Mesodermal cell (in vitro differentiated cells): ENCODE data around the gene FARSB.

Experiments used
- H3K27ac ChIP-seq: 2 replicates; pipeline ENCODE4 v1.7.0; 2013; ENCODE audit warnings: mild to moderate bottlenecking, low read depth, low read length, moderate library complexity; ENCODE audit not compliant: severe bottlenecking
- H3K36me3 ChIP-seq: 2 replicates; pipeline ENCODE4 v1.7.1; 2013; ENCODE audit warnings: mild to moderate bottlenecking, low read length, moderate library complexity; ENCODE audit not compliant: control insufficient read depth, insufficient read depth
- H3K4me1 ChIP-seq: one replicate; pipeline ENCODE4 v1.7.1; 2013; ENCODE audit warnings: mild to moderate bottlenecking, low read length; ENCODE audit not compliant: insufficient read depth, control insufficient read depth, poor library complexity, severe bottlenecking
- H3K4me3 ChIP-seq: 2 replicates; pipeline ENCODE4 v1.7.0; 2013; ENCODE audit warnings: low read length, control low read depth, mild to moderate bottlenecking; ENCODE audit not compliant: insufficient read depth, poor library complexity, severe bottlenecking; ENCODE audit errors: extremely low read depth
- H3K9me3 ChIP-seq: 2 replicates; pipeline ENCODE4 v1.7.1; 2013; ENCODE audit warnings: mild to moderate bottlenecking, low read length, moderate library complexity; ENCODE audit not compliant: control insufficient read depth
- WGBS, 2 experiments: methylation state at CpG; one replicate each; pipeline ENCODE4 v1.1.5; 2013; ENCODE audit warnings: missing lambda C conversion rate in 2 of 2; ENCODE audit not compliant: insufficient coverage in 2 of 2; 5-methylcytosine and 5-hydroxymethylcytosine counted together

The FARSB gene

GRCh38 chr2:222561151-222561550 lies 94.7 kb downstream of the FARSB start:
- H3K9me3 ChIP-seq, result no peaks in the 10 kb centered on the region
- H3K4me3 ChIP-seq, result no peak overlapping the region
- WGBS, 2 experiments, result 90 to 100% methylated on average over 4 of the region's 4 CpGs
- no peaks in the 10 kb centered on the region for H3K4me1 ChIP-seq
- no peaks in the 10 kb centered on the region for H3K36me3 ChIP-seq
- H3K27ac ChIP-seq, result no peak overlapping the region

GRCh38 chr2:222554517-222554916 lies 101.4 kb downstream of the FARSB start:
- WGBS, 2 experiments, result 68 to 73% methylated on average over 3 to 6 of the region's 7 CpGs
- H3K36me3 ChIP-seq, result no peaks in the 10 kb centered on the region
- H3K27ac ChIP-seq, result no peak overlapping the region
- H3K4me1 ChIP-seq, result no peaks in the 10 kb centered on the region
- H3K9me3 ChIP-seq, result no peaks in the 10 kb centered on the region
- no peak overlapping the region for H3K4me3 ChIP-seq

DNA sequence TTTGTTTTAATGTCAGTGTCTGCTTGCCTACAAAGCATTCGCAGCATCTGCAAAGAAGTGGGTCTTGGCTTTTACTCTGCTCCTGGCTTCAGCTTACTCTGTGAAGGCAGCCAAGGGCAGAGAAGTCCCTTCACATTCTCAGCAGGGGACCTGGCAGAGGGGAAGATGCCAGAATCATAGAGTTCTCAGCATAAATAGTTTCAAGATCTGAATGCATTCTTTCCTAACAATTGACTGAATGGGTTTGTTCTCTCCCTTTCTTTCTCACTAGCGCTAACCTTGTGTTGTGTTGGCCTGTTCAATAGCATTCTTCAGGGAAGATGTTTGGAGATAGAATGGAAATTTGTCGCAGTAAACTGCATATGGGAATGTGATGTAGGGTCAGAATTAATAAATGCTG lies 106.9 kb downstream of the FARSB start:
- no peaks in the 10 kb centered on the region for H3K9me3 ChIP-seq
- no peak overlapping the region for H3K4me3 ChIP-seq
- H3K4me1 ChIP-seq, result no peaks in the 10 kb centered on the region
- H3K27ac ChIP-seq, result no peak overlapping the region
- H3K36me3 ChIP-seq, result no peaks in the 10 kb centered on the region
- 0 to 38% methylated on average over 1 to 2 of the region's 3 CpGs for WGBS, 2 experiments

GRCh38 chr2:222547083-222547482 lies 108.8 kb downstream of the FARSB start:
- no peak overlapping the region for H3K4me3 ChIP-seq
- no peaks in the 10 kb centered on the region for H3K9me3 ChIP-seq
- H3K27ac ChIP-seq, result no peak overlapping the region

GRCh38 chr2:222545823-222546795 lies 109.8 kb downstream of the FARSB start:
- Histone ChIP-seq H3K36me3 (no peaks in the 10 kb centered on the region), H3K27ac (no peak overlapping the region), H3K4me1 (no peaks in the 10 kb centered on the region), H3K9me3 (no peaks in the 10 kb centered on the region), H3K4me3 (no peak overlapping the region)
- WGBS, 2 experiments, result 91 to 92% methylated on average over 2 to 4 of the region's 6 CpGs

More at GRCh38 chr2:222547083-222547482, 108.8 kb downstream of the FARSB start:
- WGBS, 2 experiments, result 74 to 80% methylated on average over 4 of the region's 5 CpGs
- H3K36me3 ChIP-seq, result no peaks in the 10 kb centered on the region
- no peaks in the 10 kb centered on the region for H3K4me1 ChIP-seq

DNA sequence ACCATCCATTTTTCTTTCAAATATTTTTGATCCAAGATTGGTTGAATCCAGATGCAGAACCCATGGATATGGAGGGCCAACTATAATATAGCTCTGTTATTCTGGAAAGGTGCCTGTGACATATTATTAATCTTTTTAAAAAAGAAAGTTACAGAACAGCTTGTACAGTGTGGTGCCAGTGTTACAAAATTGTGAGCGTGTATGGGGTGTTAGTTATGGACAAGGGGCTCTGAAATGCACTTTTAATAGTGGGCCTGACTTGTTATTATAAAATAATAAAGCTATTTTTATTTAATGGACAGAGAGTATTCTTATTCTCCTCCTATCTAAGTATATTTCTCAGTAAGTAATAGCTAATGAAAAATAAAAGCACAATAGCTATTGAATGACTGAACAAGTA lies 111.2 kb downstream of the FARSB start:
- Histone ChIP-seq H3K36me3 (no peaks in the 10 kb centered on the region), H3K4me3 (no peak overlapping the region), H3K4me1 (no peaks in the 10 kb centered on the region), H3K27ac (no peak overlapping the region), H3K9me3 (no peaks in the 10 kb centered on the region)
- no CpG with 5 or more reads among the region's 1 CpG for WGBS, 2 experiments

DNA sequence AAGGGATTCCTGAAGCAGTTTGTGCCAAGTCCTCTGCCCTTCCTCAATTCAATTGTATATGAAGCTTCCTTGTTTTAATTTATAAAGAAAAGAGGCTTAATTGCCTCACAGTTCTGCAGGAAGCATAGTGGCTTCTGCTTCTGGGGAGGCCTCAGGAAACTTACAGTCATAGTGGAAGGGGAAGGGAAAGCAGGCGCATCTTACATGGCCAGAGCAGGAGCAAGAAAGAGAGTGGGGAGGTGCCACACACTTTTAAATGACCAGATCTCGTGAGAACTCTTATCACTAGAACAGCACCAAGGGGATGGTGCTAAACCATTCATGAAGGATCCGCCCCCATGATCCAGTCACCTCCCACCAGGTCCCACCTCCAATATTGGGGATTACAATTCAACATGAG lies 117.4 kb downstream of the FARSB start:
- no peaks in the 10 kb centered on the region for H3K4me1 ChIP-seq
- WGBS, 2 experiments, result 83 to 100% methylated on average over 1 of the region's 3 CpGs
- H3K9me3 ChIP-seq, result no peaks in the 10 kb centered on the region
- no peaks in the 10 kb centered on the region for H3K36me3 ChIP-seq
- no peak overlapping the region for H3K4me3 ChIP-seq
- no peak overlapping the region for H3K27ac ChIP-seq

DNA sequence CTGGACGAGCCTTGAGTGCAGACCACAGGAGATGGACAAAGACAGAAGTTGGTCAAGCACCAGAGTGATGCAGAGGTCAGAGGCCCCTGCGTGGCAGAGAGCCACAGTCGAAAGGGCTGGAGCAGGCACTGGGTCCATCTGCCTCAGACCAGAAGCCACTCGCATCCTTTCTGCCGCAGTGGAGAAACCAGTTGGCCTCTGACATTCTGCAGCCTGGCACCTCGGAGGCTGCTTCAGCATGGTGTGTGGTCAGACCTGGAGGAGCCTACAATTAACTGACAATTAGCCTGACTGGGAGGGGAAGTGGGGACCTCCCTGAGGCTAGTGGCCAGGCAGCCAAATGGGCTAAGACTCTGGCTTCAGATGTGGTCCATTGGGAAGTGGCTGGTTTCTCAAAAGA lies 120.4 kb downstream of the FARSB start:
- Histone ChIP-seq H3K36me3 (no peaks in the 10 kb centered on the region), H3K4me3 (no peak overlapping the region), H3K27ac (no peak overlapping the region), H3K4me1 (no peaks in the 10 kb centered on the region), H3K9me3 (no peaks in the 10 kb centered on the region)
- 79 to 89% methylated on average over 6 of the region's 6 CpGs for WGBS, 2 experiments

GRCh38 chr2:222532315-222532714 lies 123.6 kb downstream of the FARSB start:
- Histone ChIP-seq H3K9me3 (no peaks in the 10 kb centered on the region), H3K36me3 (no peaks in the 10 kb centered on the region), H3K4me3 (no peak overlapping the region), H3K4me1 (no peaks in the 10 kb centered on the region), H3K27ac (no peak overlapping the region)
- WGBS, 2 experiments, result 82% methylated on average over 4 of the region's 5 CpGs

- H3K36me3 ChIP-seq, result no peaks in the 10 kb centered on the region
- no peak overlapping the region for H3K27ac ChIP-seq
- H3K4me1 ChIP-seq, result no peaks in the 10 kb centered on the region
- no peaks in the 10 kb centered on the region for H3K9me3 ChIP-seq
- H3K4me3 ChIP-seq, result no peak overlapping the region
- 93 to 98% methylated on average over 2 to 4 of the region's 7 CpGs for WGBS, 2 experiments
Measured at GRCh38 chr2:222526480-222527277, 129.2 kb downstream of the FARSB start.
